ENCODE measurements around the gene KRT27.
"Not testable (repeated sequence)": the region's sequence is repeated elsewhere in the genome, so short reads cannot be mapped to it uniquely, and the experiment has no call there.

Gene KRT27

DNA sequence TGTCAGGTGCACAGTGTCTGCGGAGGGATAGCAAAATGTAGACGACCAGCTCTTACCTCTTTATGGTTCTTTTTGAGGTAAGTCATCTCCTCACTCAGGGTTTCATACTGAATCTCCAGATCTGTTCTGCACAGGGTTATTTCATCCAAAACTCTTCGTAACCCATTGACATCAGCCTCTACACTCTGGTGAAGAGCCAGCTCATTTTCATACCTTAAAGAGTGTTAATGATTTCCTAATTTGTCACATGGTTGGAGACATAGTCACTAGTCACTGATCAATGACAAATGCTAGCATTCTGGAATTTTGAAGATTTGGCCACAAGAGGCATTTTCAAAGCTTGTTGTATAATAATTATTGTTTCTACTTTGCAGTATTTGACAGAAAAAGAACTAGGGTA lies 28.5 kb downstream of the KRT27 start:
- no peak for DNase-seq

DNA sequence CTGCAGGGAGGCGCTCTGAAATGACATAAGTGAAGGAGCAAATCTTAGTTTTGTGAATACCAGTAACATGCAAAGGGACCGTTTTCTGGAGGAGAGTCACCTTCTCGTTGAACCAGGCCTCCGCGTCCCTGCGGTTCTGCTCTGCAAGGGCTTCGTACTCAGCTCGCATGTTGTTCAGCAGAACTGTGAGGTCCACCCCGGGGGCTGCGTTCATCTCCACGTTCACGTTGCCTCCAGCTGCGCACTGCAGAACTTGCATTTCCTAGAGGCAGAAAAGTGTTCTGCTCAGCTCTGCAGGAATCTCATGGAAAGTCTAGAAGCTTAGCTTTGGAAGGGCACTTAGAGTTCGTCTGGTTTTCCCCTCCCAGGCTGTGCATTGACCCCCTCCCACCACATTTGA lies 31.3 kb downstream of the KRT27 start:
- DNase-seq = no peak

DNA sequence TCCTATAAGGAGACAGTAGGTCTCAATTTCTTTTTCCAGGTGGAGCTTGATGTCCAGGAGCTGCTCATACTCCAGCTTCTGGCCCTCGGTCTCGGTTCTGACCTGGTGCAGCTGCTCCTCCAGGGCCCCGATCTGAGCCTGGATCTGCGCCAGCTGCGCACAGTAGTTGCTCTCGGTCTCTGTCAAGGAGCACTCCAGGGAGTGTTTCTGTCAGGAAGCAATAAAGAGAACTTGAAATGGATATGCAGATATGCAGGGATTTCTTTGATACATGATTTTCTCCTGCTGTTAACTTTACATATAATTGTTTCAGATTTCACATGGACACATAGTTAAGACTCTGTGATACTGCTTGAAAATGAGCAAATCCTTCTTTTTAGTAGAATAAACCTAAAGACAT lies 32.0 kb downstream of the KRT27 start:
- no peak for DNase-seq

DNA sequence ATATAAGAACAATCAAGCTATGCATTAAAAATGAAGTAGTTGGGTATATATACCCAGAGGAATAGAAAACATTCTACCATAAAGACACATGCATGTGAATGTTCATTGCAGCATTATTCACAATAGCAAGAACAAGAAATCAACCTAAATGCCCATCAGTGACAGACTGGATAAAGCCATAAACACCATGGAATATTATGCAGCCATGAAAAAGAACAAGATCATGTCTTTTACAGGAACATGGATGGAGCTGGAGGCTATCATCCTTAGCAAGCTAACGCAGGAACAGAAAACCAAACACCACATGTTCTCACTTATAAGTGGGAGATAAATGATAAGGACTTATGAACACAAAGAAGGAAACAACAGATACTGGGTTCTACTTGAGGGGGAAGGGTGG lies 33.7 kb downstream of the KRT27 start:
- not testable (repeated sequence) for DNase-seq

GRCh38 chr17:40738553-40738952 lies 43.8 kb downstream of the KRT27 start:
- no peak for DNase-seq

- DNase-seq = no peak
Observed at GRCh38 chr17:40735016-40735415, 47.3 kb downstream of the KRT27 start.

- DNase-seq = no peak
Observed at GRCh38 chr17:40734018-40734417, 48.3 kb downstream of the KRT27 start.

GRCh38 chr17:40730970-40731369 lies 51.4 kb downstream of the KRT27 start:
- no peak for DNase-seq

- no peak for DNase-seq
Observed at GRCh38 chr17:40727447-40728231, 54.7 kb downstream of the KRT27 start.

DNA sequence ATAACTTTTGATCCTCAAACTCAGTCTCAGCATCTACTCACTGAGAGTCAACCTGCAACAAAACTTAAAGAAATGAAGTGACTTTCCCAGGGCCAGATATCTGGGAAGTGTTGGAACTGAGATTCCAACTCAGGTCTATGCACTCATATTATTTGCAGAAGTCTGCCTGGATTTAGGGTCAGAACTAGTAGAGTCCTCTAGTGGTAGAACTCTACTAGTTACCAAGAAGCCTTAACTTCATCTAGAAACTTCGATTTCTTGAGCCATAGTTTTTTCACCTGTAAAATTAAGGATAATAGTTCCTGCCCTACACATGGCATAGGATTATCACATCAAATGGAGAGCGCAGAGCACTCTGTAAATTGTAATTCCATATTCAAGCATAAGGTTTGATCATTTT lies 55.4 kb downstream of the KRT27 start:
- no peak for DNase-seq

Measured in retina (tissue), 1 donor.